Large intestine (tissue), 3 donors: ENCODE data around the gene BIN2. TPM values are rescaled to one million over a fixed set of nuclear protein-coding genes. Genes with fewer than 3 reads are reported as not detected.

ENCODE experiments used
- DNase-seq, 2 donors: peaks; one replicate each; pipeline versions ENCODE4 v3.0.0 to v3.0.0-alpha.2; 2013
- H3K27ac ChIP-seq: one replicate; pipeline ENCODE4 v1.5.1; 2013; ENCODE audit warnings: low read length
- H3K27me3 ChIP-seq: 2 replicates; pipeline ENCODE4 v1.6.1; 2013; ENCODE audit warnings: low read length; ENCODE audit not compliant: control insufficient read depth, insufficient read depth
- H3K36me3 ChIP-seq: 2 replicates; pipeline ENCODE4 v1.6.1; 2013; ENCODE audit warnings: low read length; ENCODE audit not compliant: control insufficient read depth, insufficient read depth
- H3K4me1 ChIP-seq: one replicate; pipeline ENCODE4 v1.6.1; 2013; ENCODE audit warnings: low read length; ENCODE audit not compliant: control insufficient read depth, insufficient read depth
- H3K4me3 ChIP-seq: one replicate; pipeline ENCODE4 v1.5.1; 2013; ENCODE audit warnings: low read length
- H3K9me3 ChIP-seq: one replicate; pipeline ENCODE4 v1.6.1; 2013; ENCODE audit warnings: mild to moderate bottlenecking, low read depth, low read length, moderate library complexity; ENCODE audit not compliant: control insufficient read depth
- WGBS: methylation state at CpG from one replicate; pipeline ENCODE4 v1.1.5; 2013; ENCODE audit warnings: low lambda C conversion rate; ENCODE audit not compliant: insufficient coverage; 5-methylcytosine and 5-hydroxymethylcytosine counted together
- polyA plus RNA-seq: library from polyadenylated mRNA; unstranded; fragments of 120-200 nt; gene quantifications from one replicate; pipeline ENCODE4 v1.2.1, GENCODE V29; 2013

BIN2 gene
- polyA plus RNA-seq, 1 donor, result 7.0 TPM

GRCh38 chr12:51362747-51363342 lies 38.9 kb upstream of the BIN2 start:
- Histone ChIP-seq H3K36me3 (peaks cover 44% of the 10 kb centered on the region), H3K4me3 (no peak overlapping the region), H3K27ac (no peak overlapping the region), H3K9me3 (no peaks in the 10 kb centered on the region), H3K27me3 (no peaks in the 10 kb centered on the region), H3K4me1 (peaks cover 10% of the 10 kb centered on the region)
- no CpG with 5 or more reads among the region's 2 CpGs for WGBS
- DNase-seq, result no peak

GRCh38 chr12:51362307-51362706 lies 38.3 kb upstream of the BIN2 start:
- H3K36me3 ChIP-seq, result peaks cover 44% of the 10 kb centered on the region

DNA sequence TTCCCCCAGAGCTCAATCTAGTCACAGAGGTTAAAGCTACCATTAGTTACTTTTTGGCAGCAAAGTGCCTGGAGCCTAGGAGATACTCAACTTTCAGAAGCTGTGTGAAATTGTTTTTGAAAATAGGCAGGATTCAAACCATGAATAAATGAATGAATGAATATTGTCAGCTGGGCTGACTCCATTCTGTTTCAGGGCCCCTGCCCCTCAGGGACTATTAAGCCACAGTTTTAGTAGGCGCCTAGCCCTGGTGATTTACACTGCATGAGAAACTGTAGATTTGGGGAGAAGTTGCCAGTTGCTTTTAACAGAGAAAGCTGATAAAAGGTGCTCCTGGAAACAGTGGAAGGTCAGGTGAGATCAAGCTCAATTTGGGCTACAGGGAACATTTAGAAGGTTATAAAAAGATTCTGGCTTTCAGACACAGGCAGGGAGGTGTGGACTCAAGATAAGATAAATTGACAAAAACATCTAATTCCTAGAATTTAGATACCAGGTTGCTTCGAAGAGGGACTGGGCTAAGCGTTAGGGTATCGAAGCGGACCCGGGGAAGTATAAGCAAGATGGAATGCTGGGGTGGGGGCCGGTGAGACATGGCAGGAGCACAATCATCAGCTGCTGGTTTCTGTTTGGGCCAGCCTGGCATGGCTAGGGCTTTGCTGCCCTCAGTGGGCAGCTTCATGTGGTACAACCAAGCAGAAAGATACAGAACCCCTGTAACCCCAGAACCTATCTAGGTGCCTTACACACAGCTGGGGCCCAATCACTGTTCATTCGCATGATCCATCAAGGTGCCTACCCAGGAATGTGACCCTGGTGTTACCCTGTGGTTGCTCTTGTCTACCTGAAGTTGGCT lies 37.4 kb upstream of the BIN2 start:
- Histone ChIP-seq H3K9me3 (no peaks in the 10 kb centered on the region), H3K27ac (no peak overlapping the region), H3K4me1 (peaks cover 10% of the 10 kb centered on the region), H3K36me3 (peaks cover 51% of the 10 kb centered on the region), H3K4me3 (no peak overlapping the region), H3K27me3 (no peaks in the 10 kb centered on the region)
- no CpG with 5 or more reads among the region's 8 CpGs for WGBS
- DNase-seq, result no peak

More at GRCh38 chr12:51362307-51362706, 38.3 kb upstream of the BIN2 start:
- WGBS, result no CpG with 5 or more reads among the region's 6 CpGs
- H3K4me1 ChIP-seq, result peaks cover 10% of the 10 kb centered on the region
- no peak overlapping the region for H3K27ac ChIP-seq
- DNase-seq, result peak; percentile 44 to 73
- no peaks in the 10 kb centered on the region for H3K9me3 ChIP-seq
- no peaks in the 10 kb centered on the region for H3K27me3 ChIP-seq
- H3K4me3 ChIP-seq, result no peak overlapping the region

DNA sequence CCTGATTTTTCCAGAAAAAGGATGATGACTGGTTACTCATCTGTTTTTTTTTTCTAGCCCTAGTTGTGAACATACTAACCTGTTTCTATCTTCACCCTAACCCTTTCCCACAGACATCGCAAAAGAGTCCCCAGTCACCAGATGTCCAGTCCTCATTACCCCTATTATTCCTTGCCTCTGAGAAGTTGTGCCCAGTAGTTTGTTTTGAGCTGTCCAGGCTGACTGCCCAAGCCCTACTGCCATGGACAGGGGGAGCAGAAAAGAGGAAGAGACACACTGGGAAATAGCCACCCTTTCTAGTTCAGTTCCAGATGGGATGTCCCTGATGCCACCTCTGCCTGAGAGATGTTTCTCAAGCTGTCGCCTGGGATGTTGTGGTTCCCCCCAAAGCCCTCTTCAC lies 36.3 kb upstream of the BIN2 start:
- Histone ChIP-seq H3K36me3 (peaks cover 49% of the 10 kb centered on the region), H3K27ac (no peak overlapping the region), H3K4me1 (peaks cover 10% of the 10 kb centered on the region), H3K27me3 (no peaks in the 10 kb centered on the region), H3K9me3 (no peaks in the 10 kb centered on the region), H3K4me3 (no peak overlapping the region)
- no CpG with 5 or more reads among the region's 2 CpGs for WGBS
- DNase-seq, result no peak

- H3K36me3 ChIP-seq, result peaks cover 46% of the 10 kb centered on the region
- 83% methylated on average over 2 of the region's 4 CpGs for WGBS
- DNase-seq, result no peak
- H3K27me3 ChIP-seq, result no peaks in the 10 kb centered on the region
- H3K4me3 ChIP-seq, result no peak overlapping the region
- no peak overlapping the region for H3K27ac ChIP-seq
- no peaks in the 10 kb centered on the region for H3K9me3 ChIP-seq
- H3K4me1 ChIP-seq, result peaks cover 9% of the 10 kb centered on the region
Observed at GRCh38 chr12:51359851-51360250, 35.9 kb upstream of the BIN2 start.

DNA sequence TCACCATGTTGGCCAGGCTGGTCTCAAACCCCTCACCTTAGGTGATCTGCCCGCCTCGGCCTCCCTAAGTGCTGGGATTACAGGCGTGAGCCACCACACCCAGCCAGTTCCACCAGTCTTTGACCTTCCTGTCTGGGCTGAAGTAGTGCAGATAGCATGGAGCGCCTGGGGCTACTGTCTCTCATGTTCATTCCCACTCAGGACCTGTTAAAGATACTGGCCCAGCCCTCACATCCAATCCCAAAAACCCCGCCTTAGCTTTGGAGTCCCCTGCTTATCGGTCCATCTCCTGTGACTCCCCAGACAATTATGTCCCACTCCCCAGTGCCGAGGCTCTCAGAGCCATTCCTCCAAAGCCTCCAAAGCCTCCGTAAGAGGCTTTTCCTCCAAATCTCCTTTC lies 34.5 kb upstream of the BIN2 start:
- no peaks in the 10 kb centered on the region for H3K27me3 ChIP-seq
- DNase-seq, result no peak
- peaks cover 38% of the 10 kb centered on the region for H3K36me3 ChIP-seq
- no peak overlapping the region for H3K27ac ChIP-seq
- no peak overlapping the region for H3K4me3 ChIP-seq
- H3K9me3 ChIP-seq, result no peaks in the 10 kb centered on the region
- no peaks in the 10 kb centered on the region for H3K4me1 ChIP-seq
- no CpG with 5 or more reads among the region's 8 CpGs for WGBS

DNA sequence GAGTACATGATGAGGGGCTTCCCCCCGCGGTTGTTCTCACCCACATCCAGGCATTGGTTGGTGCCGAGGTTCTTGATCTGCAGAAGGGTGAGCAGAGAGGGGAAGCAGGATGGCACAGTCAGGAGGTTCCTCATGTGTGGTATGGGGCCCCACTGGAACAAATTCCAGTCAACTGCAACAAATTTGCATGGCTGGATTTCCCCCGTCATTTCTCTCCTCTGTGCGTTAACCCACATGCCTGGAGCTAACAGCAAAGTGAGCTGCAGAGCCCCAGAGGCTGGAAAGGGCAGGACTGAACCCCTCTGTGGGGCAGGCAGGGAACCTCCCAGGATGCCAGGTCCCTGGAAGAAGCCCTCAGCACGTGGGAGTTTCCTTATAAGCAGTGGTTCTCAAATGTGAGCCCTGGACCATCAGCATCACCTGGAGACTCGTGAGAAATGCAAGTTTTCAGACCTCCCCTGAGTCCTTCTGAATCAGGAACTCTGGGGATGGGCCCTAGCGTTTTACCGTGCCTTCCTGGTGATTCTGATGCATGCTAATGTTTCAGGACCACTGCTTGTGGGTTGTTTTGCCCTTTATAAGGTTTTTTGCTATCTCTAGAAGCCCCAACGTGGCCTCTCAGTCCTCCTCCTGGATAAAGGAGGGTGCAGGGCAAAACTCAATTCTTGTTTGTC lies 33.5 kb upstream of the BIN2 start:
- no peaks in the 10 kb centered on the region for H3K9me3 ChIP-seq
- H3K4me3 ChIP-seq, result no peak overlapping the region
- WGBS, result no CpG with 5 or more reads among the region's 10 CpGs
- peaks cover 34% of the 10 kb centered on the region for H3K36me3 ChIP-seq
- H3K27ac ChIP-seq, result no peak overlapping the region
- DNase-seq, result no peak
- H3K27me3 ChIP-seq, result no peaks in the 10 kb centered on the region
- H3K4me1 ChIP-seq, result no peaks in the 10 kb centered on the region

DNA sequence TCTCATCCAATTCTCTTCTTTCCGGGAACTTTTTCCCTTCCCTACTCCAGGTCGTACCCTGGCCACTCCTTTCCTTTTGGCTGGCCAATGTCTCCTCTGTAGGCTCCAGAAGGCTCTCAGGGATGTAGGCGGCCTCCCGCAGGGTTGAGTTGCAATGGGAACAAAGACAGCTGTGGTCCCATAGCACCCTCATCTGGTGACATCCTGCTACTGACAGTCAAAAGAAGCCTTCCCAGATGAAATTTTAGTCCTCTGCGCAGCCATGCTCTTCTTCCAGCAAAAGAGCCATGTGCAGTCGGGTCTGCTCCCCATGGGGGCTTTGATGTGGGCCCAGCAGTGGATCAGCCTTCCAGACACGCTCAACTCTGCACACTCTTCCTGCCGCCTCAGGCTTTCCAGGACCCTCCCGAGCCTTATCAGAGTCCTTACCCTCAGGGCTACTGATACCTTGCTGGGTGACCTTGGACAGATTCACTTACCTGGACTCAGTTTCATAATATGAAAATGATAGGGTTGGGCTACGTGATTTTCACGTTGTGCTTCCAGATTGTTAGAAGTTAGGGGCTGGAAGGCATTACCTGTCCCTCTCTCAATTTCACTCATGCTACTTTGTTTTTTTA lies 28.0 kb upstream of the BIN2 start:
- 40% methylated on average over 4 of the region's 11 CpGs for WGBS
- DNase-seq, result peak; percentile 31 to 33
- no peaks in the 10 kb centered on the region for H3K9me3 ChIP-seq
- peaks cover 6% of the 10 kb centered on the region for H3K36me3 ChIP-seq
- no peak overlapping the region for H3K27ac ChIP-seq
- H3K4me1 ChIP-seq, result no peaks in the 10 kb centered on the region
- H3K4me3 ChIP-seq, result no peak overlapping the region
- H3K27me3 ChIP-seq, result no peaks in the 10 kb centered on the region

DNA sequence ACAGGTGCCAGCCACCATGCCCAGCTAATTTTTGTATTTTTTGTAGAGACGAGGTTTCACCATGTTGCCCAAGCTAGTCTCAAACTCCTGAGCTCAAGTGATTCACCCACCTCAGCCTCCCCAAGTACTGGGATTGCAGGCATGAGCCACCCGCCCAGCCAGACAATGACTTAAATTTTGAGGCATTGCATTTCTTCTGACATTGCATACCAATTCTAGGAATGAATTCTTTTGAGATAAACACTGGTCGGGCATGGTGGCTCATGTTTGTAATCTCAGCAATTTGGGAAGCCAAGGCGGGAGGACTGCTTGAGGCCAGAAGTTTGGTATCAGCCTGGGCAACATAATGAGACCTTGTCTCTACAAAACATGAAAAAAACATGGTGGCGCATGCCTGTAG lies 25.1 kb upstream of the BIN2 start:
- no peak overlapping the region for H3K4me3 ChIP-seq
- no peak overlapping the region for H3K27ac ChIP-seq
- no CpG with 5 or more reads among the region's 5 CpGs for WGBS
- no peaks in the 10 kb centered on the region for H3K36me3 ChIP-seq
- no peaks in the 10 kb centered on the region for H3K4me1 ChIP-seq
- H3K9me3 ChIP-seq, result no peaks in the 10 kb centered on the region
- no peaks in the 10 kb centered on the region for H3K27me3 ChIP-seq
- DNase-seq, result no peak

- Histone ChIP-seq H3K36me3 (no peaks in the 10 kb centered on the region), H3K27ac (no peak overlapping the region), H3K27me3 (no peaks in the 10 kb centered on the region), H3K4me1 (no peaks in the 10 kb centered on the region), H3K4me3 (no peak overlapping the region), H3K9me3 (no peaks in the 10 kb centered on the region)
- no peak for DNase-seq
- no CpG with 5 or more reads among the region's 4 CpGs for WGBS
Observed at GRCh38 chr12:51348116-51348515, 24.1 kb upstream of the BIN2 start.
